Measurements from ENCODE around the gene CLEC4F.

CLEC4F gene

GRCh38 chr2:70820499-70820898 is at the start of gene CLEC4F:
Gene CLEC4F, minus strand, starts transcription at chr2:70820599. Its CDS starts 76 bp downstream, at chr2:70820523.
- no peak for DNase-seq

- no peak for DNase-seq
Observed at GRCh38 chr2:70868970-70869369, 48.6 kb upstream of the CLEC4F start.

- DNase-seq, result peak in 12 of 14 donors; percentile 5 to 74 (median 56)
Observed at GRCh38 chr2:70861777-70862625, 41.6 kb upstream of the CLEC4F start.

GRCh38 chr2:70855667-70856066 is 35.3 kb upstream of the CLEC4F start:
- DNase-seq, result no peak

- peak in 7 of 14 donors; percentile 3 to 33 (median 19) for DNase-seq
Observed at GRCh38 chr2:70854411-70854810, 34.0 kb upstream of the CLEC4F start.

GRCh38 chr2:70852824-70853223 is 32.4 kb upstream of the CLEC4F start:
- DNase-seq, result no peak

GRCh38 chr2:70851704-70852103 is 31.3 kb upstream of the CLEC4F start:
- peak in 1 of 14 donors; percentile 7 for DNase-seq

- peak in 6 of 14 donors; percentile 16 to 45 (median 26) for DNase-seq
Observed at GRCh38 chr2:70850925-70851324, 30.5 kb upstream of the CLEC4F start.

- no peak for DNase-seq
Observed at GRCh38 chr2:70842401-70842800, 22.0 kb upstream of the CLEC4F start.

GRCh38 chr2:70837980-70838925 is 17.9 kb upstream of the CLEC4F start:
- no peak for DNase-seq

GRCh38 chr2:70835643-70836042 is 15.2 kb upstream of the CLEC4F start, which contains the start of gene CD207:
Gene CD207, minus strand, starts transcription at chr2:70835816. Its CDS starts 40 bp downstream, at chr2:70835776.
- no peak for DNase-seq

- DNase-seq, result no peak
Observed at GRCh38 chr2:70834881-70835280, 14.5 kb upstream of the CLEC4F start.

- DNase-seq, result no peak
Observed at GRCh38 chr2:70834106-70834505, 13.7 kb upstream of the CLEC4F start.

GRCh38 chr2:70833246-70833645 is 12.8 kb upstream of the CLEC4F start:
- DNase-seq, result no peak

GRCh38 chr2:70832386-70832785 is 12.0 kb upstream of the CLEC4F start:
- no peak for DNase-seq

- no peak for DNase-seq
Observed at GRCh38 chr2:70831861-70832260, 11.5 kb upstream of the CLEC4F start.

- DNase-seq, result no peak
Observed at GRCh38 chr2:70830366-70830765, 10.0 kb upstream of the CLEC4F start.

- DNase-seq, result no peak
Observed at GRCh38 chr2:70829916-70830315, 9.5 kb upstream of the CLEC4F start.

- no peak for DNase-seq
Observed at GRCh38 chr2:70828914-70829824, 8.8 kb upstream of the CLEC4F start.

GRCh38 chr2:70828115-70828514 is 7.7 kb upstream of the CLEC4F start:
- DNase-seq, result no peak

GRCh38 chr2:70827388-70827787 is 7.0 kb upstream of the CLEC4F start:
- DNase-seq, result no peak
